NCI-H524 treated with DMSO at 0.1 percent for 48 hours (cell line): ENCODE measurements around the gene EEF1AKMT1.

Experiments used
- DNase-seq: peaks from one replicate; lab custom pipeline; 2025; lab: John Stamatoyannopoulos, UW

EEF1AKMT1 gene

DNA sequence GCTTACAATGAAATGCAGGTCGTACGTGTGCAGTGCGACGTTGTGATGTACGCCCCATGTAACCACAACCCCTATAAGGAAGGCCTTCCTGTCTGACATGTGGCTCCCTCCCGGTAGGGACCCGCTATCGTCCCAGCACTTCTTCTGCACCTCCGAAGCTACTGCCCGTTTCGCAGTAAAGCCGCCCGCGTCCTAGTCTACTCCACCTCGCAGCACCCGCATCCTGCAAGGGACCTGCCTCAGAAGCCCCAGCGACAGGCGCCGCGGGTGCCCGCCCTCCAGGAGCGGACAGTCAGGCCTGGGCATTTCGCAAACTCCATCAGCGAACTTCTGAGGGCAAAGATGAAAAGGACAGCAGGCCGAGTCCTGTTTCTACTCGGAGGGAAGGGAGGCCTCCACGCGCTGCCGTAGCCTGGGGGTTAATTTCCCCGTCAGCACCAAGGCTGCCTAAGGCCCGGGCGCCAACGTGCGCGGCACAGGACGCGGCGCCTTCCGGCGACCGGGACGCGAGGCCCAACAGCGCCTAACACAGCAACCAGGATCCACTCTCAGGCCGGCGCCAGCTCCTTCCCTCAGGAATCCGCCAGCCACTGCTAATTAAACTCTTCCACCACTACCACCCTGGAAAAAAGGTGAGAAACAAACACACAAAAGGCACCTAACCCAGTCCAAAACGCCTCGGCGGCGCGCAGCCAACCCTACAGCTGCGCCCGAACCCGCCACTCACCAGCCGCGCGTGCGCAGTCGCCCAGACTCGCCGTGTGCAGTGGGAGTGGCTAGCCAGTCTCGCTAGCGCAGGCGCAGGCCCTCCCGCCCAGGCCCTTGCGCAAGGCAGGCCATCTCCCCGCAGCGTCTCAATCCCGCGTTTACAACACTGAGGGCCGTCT is at the start of gene EEF1AKMT1:
Gene EEF1AKMT1, minus strand, starts transcription at position 768 of the 887 bp plus-strand sequence. CDS start 16,363 bp downstream, outside the sequence.
- DNase-seq: peak; percentile 77

GRCh38 chr13:20823071-20823470 is 49.3 kb upstream of the EEF1AKMT1 start:
- DNase-seq: no peak

GRCh38 chr13:20822406-20822805 is 48.6 kb upstream of the EEF1AKMT1 start:
- DNase-seq: no peak

GRCh38 chr13:20819715-20820114 is 46.0 kb upstream of the EEF1AKMT1 start:
- DNase-seq: no peak

GRCh38 chr13:20815464-20815863 is 41.7 kb upstream of the EEF1AKMT1 start:
- DNase-seq: no peak

- DNase-seq: peak; percentile 96
Measured at GRCh38 chr13:20814224-20814910, 40.6 kb upstream of the EEF1AKMT1 start.

GRCh38 chr13:20812890-20813289 is 39.1 kb upstream of the EEF1AKMT1 start:
- no peak for DNase-seq

- no peak for DNase-seq
Measured at GRCh38 chr13:20810808-20811207, 37.0 kb upstream of the EEF1AKMT1 start.

GRCh38 chr13:20808874-20809273 is 35.1 kb upstream of the EEF1AKMT1 start:
- no peak for DNase-seq

- no peak for DNase-seq
Measured at GRCh38 chr13:20803180-20803965, 29.6 kb upstream of the EEF1AKMT1 start.

DNA sequence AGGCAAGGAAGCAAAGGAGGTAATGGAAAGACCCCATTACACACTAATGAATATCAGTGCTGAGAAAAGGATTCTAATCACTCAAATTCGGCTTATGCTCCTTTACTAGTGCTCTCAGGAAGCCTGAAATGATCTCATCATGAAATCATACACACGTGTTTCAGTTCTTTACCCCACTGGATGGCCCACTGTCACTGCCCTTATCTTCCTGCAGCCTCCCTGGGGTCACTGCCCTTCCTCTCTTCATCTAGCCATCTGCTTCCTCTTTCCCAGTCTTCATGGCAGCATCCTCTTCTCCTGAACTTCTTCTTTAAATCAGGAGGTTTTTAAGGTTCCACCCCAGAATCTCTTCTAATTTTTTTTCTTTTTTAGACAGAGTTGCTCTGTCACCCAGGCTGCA is 27.9 kb upstream of the EEF1AKMT1 start:
- DNase-seq: no peak

DNA sequence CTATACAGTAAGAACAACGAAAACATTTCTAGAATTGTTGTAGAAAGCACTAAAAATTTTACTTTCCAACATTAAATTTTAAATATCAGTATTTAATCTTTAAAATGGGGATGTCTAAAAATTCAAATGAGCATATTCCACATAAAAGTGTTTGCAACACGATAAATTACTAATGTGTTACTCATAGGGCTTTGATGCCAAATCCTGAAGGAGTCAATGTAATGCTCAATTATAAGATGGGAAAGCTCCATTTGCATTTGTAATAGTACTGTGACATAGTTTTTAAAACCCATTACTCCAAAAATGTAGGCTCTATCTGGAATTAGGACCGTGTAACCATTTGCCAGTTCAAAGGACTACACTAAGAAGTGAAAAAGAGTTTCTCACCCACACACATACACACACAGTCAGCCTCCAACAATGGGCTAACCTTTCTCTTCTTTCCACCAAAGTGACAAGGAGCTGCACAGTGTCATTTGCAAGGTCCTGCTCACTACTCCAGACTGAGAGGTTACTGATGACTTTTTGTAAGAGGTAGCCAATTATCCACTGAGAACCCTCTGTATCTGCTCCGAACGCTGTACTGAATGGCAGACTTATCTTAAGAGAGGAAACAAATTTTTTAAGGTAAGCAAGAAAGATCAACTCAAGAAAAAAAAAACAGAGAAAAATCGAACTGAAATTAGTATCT is 26.1 kb upstream of the EEF1AKMT1 start:
- no peak for DNase-seq

DNA sequence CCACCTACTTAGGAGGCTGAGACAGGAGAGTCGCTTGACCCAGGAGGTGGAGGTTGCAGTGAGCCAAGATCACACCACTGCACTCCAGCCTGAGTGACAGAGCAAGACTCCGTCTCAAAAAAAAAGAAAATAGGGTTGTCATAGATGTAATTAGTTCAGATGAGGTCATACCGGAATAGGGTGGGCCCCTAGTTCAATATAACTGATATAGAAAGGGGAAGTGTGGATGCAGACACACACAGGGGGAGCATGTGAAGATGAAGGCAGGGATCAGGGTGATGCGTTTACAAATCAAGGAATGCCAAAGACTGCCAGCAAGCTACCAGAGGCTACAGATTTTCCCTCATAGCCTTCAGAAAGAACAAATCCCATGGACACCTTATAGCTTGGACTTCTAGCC is 24.3 kb upstream of the EEF1AKMT1 start:
- no peak for DNase-seq

GRCh38 chr13:20796791-20797508 is 23.2 kb upstream of the EEF1AKMT1 start:
- DNase-seq: no peak

DNA sequence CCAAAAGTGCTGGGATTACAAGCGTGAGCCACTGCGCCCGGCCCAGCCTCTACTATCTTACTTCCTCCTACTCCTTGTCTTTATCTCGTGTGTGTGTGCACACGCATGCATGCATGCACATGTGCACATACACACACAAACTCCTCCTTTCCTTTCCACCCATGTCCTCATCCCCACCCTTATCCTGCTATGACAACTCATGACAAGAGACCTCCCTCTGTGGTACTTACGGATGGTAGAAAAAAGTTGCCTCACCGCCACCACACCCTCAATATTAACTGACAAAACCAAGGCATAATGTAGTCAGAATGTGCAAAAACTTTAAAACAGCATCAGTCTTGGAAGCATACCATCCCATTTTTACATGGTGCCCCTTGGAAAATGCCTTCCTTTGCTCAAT is 15.9 kb upstream of the EEF1AKMT1 start:
- no peak for DNase-seq

GRCh38 chr13:20788312-20788711 is 14.6 kb upstream of the EEF1AKMT1 start:
- no peak for DNase-seq

DNA sequence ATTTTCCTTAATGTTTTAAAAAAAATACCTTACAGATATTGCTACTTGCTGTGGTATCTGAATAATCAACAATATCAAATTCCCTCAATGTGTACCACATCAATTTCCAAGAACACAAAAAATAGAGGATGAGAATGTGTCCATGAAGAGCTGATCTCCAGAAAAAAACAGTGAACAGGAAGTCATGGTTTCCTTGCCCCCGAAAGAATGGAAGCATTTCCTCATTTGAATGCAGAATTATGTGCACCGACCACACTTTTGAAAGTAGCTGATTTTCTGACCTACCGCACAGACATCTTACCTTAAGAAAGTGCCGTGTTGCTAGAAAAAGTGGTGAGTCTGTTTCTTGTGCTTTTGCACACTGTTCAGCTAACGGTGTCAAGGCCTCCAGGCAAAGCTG is 13.4 kb upstream of the EEF1AKMT1 start:
- DNase-seq: no peak

DNA sequence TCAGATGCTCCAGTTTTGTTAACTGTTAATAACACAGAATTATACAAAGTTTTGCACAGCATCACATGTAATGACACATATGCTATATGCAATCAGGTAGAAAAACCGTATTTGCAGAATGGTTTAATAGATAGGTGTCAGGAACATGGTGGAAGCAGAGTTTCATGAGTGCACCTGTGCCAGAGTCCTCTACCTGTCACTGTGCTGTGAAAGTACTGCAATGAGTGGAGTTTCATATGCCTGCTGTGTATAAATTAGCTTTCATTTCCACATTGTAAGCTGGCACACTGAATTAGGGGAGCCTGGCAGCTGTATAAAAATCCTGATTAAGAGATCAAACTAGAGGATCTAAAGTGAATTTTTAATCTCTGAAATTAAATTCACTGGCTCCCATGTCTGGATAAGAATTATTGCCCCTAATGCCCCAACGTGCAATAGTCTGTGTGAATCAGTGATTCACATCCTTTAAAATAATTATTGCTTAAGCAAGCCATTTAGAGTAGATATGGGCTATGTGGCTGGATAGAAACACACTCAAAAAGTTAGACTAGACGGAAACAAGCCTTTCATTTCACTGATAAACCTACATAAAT is 8.5 kb upstream of the EEF1AKMT1 start:
- DNase-seq: no peak

DNA sequence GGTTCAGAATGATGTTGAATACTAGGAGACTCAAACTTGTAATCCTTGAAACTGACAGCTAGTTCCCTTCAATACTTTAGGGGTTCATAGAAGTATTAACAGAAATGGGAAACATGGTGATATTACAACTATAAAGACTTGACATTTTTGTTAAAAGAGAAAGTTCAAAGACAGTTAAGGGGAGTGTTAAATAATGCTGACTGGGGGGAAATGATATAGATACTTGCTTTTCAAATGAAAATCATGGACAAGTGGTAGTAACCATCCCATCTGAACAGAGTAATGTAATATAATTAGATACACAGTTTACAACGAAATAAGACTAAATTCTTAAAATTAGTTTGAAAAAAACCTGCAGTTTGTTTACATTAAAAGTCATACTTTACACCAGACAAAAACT is 6.6 kb upstream of the EEF1AKMT1 start:
- DNase-seq: no peak

DNA sequence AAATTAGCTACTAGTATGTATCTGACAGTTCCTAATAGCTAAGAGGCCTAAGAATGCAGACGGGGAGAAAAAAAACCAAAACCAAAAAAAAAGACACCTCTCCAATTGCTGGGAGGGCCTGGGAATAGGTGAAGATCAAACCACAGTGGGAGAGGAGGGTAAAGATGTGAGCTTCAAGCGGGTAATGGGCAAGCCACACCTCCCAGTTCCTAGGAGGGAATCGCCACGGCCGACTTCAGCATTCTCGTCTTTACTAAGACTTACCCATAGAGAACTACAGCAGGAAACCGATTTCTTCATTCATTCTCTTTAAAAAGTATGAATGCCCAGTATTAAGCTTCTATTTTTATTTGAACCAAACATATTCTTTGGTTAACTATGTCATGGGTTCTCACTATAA is 5.6 kb upstream of the EEF1AKMT1 start:
- no peak for DNase-seq

DNA sequence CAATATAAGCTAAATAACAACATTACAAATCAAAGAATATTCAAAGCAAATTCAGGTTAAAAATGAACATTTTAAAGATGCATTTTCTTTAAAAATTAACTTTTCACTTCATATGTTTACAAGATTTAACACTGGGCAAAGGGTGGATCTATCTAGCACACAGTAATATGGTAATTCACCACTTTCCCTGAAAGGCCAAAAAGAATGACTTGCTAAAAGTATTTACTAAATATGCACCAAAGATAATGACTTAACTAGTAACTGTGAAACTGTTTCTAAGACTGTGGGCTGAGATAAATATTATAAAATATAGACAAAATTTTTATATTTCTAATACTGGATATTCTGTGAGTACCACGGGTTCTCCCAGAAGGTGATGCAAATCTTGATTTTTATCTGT is 4.5 kb upstream of the EEF1AKMT1 start:
- DNase-seq: no peak
